HG03175 (cell line): ENCODE measurements around the gene ABCG4.
"Not testable (repeated sequence)": the region's sequence is repeated elsewhere in the genome, so short reads cannot be mapped to it uniquely, and the experiment has no call there.

Source experiments
- ATAC-seq: cut with Tn5 transposase; IDR thresholded peaks from one replicate; pipeline ENCODE4 v1.9.1; 2021; ENCODE audit warnings: mild to moderate bottlenecking, moderate library complexity; ENCODE audit not compliant: unreplicated experiment

The ABCG4 gene

DNA sequence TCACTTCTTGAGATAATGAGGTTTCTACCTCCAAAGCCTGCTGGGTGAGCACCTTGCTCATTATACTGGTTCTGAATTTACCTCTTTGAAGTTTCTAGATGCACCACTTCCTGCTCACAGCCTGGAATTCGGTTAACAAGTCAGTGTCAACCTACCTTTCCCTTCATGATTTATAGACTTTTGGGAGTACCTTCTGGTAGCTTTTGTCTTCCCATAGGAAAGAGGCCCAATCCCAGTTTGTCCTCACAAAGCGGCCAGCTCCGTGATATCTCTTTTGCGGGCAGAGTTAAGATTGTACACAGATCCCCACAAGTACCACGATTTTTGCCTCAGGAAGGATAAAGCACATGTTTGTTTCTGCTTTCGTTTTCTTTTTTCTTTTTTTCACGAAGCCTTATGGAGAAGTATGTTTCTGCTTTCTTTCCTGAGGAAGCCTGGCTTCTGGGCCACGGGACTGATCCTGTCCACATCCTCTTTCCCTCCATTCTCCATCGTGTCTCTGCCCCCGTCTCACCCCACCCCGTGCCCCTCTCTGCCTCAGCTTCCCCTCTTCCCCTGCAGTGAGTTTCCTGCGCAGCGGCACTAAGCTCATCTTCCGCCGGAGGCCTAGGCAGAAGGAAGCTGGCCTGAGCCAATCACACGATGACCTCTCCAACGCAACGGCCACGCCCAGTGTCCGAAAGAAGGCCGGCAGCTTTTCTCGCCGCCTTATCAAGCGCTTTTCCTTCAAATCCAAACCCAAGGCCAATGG is 33.2 kb upstream of the ABCG4 start:
- no peak for ATAC-seq

GRCh38 chr11:119116235-119116594 is 32.6 kb upstream of the ABCG4 start:
- no peak for ATAC-seq

GRCh38 chr11:119116601-119117000 is 32.3 kb upstream of the ABCG4 start:
- ATAC-seq, result no peak

GRCh38 chr11:119117004-119117706 is 31.7 kb upstream of the ABCG4 start:
- no peak for ATAC-seq

GRCh38 chr11:119118227-119118626 is 30.6 kb upstream of the ABCG4 start:
- no peak for ATAC-seq

- no peak for ATAC-seq
Observed at GRCh38 chr11:119118946-119119345, 29.9 kb upstream of the ABCG4 start.

DNA sequence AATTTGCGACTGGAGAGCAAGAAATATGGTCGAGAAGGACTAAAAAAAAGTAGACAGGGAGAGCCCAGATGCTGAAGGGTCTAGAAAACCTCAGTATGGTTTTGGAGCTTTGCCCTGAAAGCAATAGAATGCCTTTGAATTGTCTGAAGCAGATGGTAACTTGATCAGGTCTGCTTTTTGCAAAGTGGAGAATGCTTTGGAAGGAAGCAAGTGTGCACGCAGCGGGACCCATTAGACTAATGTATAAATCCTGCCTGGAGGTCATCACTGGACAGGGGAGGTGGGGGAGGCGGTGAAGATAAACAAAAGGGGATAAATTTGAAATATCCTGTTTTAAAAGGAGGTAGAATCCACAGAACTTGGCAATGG is 28.2 kb upstream of the ABCG4 start:
- ATAC-seq, result no peak

DNA sequence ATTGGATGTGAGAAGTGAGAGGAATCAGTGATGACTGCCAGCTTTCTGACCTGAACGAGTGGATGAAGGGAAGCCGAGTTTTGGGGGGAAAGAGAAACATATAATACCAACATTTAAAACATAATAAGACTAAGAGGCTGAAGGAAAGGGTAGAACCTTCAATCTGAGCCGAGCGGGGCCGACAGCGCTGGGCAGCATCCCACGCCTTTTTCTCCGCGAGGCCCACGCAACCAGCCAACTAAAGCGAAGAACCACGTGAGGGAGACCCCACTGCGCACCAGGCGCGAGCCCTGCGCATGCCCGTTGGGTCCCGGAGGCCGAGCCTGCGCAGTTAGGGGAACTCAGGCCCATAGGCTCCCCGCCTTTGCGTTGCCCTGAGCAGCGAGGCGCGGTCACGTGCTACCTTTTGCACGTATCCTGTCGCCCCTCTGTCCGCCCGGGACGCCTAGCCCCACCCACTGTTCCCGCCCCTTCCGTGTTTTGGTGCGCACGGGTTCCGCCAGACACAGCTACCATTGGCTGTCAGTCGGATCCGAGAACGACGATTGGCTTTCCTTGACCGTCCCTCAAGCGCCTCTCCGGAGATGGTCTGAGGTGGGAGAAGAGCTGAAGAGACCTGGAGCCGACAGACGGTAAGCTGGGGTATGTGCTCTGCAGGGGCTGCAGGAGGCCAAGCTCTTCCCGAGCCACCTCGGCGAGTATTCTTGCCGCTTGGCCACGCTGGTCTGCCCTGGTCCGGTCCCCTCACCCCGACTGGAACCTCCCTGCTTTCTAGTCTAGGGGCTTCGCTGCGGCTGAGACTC is 27.6 kb upstream of the ABCG4 start, which contains the start of gene HINFP:
TSS of gene HINFP (plus strand) at position 573 of the 803 bp plus-strand sequence. CDS start 5,365 bp downstream, outside the sequence.
- ATAC-seq, result peak; percentile 97

DNA sequence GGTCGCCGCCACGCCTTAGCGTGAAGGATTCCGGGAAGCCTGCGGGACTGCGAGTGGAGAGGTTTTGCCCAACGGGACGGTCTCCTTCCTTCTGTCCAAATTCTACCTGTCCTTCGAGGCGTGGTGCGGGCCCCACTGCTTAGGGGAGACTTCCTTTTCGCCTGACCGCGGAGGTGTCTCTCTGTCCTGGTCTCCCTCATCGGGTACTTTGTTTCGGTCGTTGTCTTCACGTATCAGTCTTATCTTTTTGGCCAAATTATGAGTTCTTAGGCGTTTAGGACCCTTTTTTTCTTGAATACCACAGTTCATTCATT is 27.1 kb upstream of the ABCG4 start:
- ATAC-seq, result no peak

- no peak for ATAC-seq
Observed at GRCh38 chr11:119125821-119126220, 23.0 kb upstream of the ABCG4 start.

DNA sequence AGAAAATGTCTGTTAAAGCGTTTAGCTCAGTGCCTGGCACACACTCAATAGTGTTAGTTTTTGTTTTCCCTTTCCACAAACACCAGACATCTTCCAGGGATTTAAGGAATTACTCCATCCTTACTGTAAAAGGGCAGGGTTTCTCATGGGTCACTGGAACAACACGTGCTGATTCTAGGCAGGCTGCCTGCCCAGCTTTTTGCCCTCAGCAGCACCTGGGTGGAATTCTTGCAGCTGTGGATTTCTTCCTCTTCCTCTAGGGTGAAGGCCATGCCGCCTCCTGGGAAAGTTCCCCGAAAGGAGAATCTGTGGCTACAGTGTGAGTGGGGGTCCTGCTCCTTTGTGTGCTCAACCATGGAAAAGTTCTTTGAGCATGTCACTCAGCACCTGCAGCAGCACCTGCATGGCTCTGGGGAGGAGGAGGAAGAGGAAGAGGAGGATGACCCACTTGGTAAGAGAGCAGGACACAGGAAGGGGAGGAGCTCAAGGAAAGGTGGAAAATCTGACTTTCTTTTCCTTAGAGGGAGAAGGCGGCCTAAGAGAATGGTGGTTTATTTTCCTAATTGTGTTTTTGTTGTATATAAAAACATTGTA is 22.1 kb upstream of the ABCG4 start:
- no peak for ATAC-seq

GRCh38 chr11:119130662-119131061 is 18.2 kb upstream of the ABCG4 start:
- no peak for ATAC-seq

- no peak for ATAC-seq
Observed at GRCh38 chr11:119134389-119134978, 14.4 kb upstream of the ABCG4 start.

- not testable (repeated sequence) for ATAC-seq
Observed at GRCh38 chr11:119139276-119139675, 9.6 kb upstream of the ABCG4 start.

DNA sequence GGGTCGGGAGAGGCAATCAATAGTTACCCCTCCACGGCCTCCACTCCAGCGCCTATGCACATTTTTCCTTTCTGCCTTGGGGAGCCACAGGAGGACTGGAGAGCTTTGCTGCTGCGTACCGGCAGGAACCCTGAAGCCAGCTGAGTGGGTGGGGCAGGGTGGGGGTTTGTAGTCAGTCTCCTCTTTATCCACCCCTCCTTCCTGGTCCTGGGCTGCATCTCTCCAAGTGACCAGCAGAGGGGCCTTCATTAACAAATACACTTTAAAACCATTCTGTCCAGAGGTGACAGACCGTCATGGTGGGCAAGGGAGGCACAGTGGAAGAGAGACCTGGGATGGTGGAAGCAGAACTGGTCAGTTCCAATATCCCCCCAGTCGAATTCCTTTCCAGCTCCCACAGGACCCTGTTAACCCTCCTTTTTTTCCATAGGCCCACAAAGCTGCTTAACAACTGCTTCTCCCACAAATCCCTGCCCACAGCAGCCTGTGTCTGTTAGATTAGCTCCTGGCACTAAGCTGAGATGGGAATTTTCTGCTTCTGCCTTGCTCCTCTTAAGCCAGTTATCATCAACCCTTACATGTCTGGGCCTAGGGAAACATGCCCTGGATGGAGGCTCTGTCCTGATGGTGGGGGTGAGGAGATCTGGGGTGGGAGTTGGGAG is 3.9 kb upstream of the ABCG4 start:
- peak; percentile 56 for ATAC-seq

- ATAC-seq, result no peak
Observed at GRCh38 chr11:119145551-119145950, 3.3 kb upstream of the ABCG4 start.

DNA sequence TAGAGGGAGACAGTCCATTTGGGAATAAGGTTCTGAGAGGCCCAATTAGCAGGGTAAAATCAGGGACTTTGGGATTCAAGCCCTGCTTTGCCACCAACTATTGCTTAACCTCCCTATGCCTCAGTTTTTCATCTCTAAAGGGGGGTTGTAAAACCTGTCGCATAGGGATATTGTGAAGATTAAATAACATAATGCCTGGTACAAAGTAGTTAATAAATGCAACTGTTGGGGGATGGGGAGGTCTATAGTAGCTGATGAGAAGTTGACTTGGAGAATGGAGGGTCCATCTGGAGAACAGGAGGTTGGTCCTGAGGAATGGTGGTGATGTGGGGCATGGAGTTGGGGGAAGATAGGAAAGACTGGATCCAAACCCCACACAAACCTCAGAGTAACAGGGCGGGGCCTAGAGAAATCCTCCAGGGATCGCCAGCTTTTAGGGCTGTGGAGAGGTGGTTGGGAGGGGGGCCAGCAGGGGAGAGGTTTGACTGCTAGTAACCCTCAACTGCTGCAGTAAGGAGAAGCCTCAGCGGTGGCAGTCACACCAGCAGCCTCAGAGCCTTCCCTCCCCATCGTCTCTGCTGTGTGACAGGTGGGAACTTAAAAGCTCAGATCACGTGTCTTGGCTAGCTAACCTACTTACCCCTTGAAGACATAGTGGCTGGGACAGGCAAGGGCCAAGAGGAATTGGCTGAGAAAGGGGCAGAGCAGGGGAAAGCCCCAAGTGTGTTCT is 1.1 kb upstream of the ABCG4 start:
- ATAC-seq, result no peak

DNA sequence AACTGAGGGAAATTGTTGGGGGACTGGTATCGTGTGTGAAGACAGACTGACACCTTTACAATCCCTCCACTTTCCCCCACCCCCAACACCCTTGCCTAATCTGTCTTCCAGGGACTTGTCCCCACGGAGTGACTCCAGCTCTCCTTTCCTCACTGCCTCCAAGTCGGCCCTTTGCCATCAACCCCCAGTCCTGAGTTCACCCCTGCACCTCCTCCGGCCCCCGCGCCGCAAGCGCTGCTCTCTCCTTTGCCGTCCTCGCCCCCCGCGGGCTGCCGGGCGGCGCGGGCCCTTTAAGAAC is 183 bp upstream of the ABCG4 start:
- ATAC-seq, result no peak

DNA sequence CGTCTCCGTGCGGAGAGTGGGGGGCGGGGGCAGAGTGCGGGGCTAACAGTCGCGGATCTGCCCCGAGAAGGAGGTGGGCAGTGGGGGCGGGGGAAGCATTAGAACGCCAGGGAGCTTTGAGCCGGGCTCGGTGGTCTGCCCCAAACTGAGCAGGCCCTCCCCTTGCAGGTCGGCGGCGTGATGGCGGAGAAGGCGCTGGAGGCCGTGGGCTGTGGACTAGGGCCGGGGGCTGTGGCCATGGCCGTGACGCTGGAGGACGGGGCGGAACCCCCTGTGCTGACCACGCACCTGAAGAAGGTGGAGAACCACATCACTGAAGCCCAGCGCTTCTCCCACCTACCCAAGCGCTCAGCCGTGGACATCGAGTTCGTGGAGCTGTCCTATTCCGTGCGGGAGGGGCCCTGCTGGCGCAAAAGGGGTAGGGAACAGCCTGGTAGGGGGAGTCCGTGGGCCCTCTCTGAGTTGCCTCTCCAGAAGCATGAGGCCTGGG is 979 bp downstream of the ABCG4 start:
- no peak for ATAC-seq

DNA sequence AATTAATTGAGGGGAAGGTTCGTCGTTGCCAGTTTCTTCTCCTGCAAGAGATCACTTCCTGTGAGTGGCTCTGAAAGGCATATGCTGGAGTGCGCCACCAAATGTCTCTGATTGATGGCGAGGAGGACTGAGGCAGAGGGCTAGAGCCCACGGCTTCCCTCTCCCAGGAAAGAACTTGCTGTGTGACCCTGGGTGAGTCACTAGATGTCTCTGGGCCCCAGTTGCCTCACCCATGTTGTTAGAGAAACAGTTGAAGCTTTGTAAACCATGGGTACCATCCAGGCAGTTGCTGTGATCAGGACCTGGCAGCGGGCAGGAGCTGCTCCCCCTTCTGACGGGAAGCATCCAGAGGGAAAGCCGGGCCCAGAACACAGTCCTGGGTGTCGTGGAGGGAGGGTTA is 3.2 kb downstream of the ABCG4 start:
- ATAC-seq, result no peak
